ENCODE measurements around the gene CCT2.
"Not testable (repeated sequence)": the region's sequence is repeated elsewhere in the genome, so short reads cannot be mapped to it uniquely, and the experiment has no call there.

The CCT2 gene

DNA sequence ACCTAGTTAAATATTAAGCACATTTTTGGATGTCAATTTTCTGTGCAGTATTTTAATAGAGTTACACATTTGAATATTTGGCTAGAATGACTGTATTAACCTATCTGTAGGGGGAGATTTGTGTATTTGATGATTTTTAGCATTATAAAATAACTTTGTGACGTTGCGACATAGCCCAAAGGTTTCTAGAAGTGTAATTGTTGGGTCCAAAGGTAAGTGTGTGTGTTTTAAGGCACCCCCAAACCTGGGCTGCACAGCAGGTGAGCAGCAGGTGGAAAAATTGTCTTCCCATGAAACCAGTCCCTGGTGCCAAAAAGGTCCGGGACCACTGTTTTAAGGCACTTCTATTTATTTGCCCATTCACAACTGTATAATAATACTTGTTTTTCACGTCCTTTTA lies 3.3 kb downstream of the CCT2 start:
- DNase-seq (ENCODE audit: low spot score): no peak

DNA sequence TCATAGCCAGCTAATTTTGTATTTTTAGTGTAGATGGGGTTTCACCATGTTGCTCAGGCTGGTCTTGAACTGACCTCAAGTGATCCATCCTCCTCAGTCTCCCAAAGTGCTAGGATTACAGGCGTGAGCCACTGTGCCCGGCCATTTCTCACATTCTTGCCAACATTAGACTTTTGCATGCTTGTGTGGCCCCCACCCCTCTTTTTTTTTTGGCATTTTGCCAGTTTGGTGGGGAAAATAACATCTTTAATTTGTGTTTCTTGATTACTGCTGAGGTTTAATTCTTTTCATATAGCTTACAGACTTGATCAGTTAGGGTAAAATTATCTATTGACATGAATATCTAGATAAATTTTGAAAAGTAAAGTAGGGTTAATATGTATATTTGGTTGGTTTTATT lies 3.8 kb downstream of the CCT2 start:
- no peak for DNase-seq (ENCODE audit: low spot score)

DNA sequence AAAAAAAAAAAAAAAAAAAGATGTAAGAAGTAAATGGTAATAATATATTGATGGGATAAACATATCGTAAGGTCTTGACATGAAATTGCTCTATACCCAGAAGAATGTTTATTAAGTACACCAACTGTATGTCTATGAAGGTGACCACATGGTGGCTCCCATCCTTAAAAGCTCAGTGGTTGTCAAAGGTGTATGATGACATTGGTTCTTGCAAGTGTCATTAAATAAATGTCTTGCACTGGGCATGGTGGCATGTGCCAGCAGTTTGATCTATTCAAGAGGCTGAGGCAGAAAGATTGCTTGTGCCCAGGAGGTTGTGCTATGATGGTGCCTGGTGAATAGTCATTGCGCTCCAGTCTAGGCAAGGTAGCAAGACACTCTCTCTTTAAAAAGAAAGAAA lies 10.4 kb downstream of the CCT2 start:
- DNase-seq (ENCODE audit: low spot score): no peak

DNA sequence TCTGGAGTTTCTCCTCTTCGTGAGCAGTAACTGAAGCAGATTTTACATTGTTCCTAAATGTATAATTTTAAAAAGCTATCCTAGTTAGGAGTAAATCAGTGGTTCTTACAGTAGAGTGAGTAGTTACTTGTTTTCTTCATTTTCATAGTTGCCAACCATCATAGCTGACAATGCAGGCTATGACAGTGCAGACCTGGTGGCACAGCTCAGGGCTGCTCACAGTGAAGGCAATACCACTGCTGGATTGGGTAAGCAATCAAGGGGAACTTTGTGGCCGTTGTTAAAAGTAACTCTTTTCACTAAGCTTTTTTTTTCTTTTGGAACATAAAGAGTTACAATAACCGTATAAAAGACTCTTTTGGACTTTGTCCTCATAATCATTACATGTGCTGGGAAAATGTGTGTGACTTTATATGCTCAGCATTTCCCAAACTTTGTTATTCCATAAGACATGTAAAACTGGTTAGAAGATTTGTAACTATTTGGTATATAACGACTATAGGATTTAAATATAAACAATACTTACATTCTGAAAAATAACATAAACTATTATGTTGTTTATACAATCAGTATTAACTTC lies 13.0 kb downstream of the CCT2 start:
- DNase-seq (ENCODE audit: low spot score): no peak

DNA sequence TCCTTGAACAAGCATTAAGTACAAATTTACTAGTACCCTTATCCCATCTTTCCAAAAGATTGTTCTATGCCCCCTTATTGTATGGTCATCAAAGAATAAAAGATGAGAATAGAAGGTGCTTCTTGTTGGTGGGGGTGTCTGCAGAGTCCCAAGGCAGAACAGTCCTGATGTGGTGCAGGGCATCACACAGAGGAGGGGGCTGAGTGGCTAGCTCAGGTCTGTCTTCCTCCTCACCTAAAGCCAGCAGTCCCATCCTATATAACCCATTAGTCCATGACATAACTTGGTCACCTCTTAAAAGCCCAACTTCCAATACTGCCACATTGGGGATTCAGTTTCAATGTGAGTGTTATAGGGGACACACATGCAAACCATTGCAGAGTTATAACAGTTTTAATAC lies 15.5 kb downstream of the CCT2 start:
- DNase-seq (ENCODE audit: low spot score): no peak

DNA sequence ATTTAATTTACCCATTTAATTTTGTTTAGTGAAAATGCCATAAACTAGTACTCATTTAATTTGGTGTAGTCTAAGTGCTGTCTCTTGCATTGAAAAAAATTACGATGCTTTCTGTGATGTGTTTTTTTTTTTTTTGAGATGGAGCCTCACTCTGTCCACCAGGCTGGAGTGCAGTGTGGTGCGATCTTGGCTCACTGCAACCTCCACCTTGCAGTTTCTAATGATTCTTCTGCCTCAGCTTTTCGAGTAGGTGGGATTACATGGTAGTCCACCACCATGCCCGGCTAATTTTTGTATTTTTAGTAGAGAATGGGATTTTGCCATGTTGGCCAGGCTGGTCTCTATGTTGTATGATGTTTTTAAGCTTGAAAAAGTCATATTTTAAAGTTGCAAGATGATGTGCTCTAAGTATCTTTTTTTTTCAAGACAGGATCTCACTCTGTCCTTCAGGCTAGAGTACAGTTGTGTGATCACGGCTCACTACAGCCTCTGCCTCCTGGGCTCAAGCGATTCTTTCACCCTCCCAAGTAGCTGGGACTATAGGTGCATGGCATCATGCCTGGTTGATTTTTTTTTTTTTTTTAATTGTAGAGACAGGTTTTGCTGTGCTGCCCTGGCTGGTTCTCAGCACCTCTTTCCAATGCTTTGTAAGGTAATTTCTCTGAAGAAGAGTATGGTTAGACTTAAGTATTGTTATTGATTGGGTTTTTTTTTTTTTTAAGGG lies 16.9 kb downstream of the CCT2 start:
- no peak for DNase-seq (ENCODE audit: low spot score)

DNA sequence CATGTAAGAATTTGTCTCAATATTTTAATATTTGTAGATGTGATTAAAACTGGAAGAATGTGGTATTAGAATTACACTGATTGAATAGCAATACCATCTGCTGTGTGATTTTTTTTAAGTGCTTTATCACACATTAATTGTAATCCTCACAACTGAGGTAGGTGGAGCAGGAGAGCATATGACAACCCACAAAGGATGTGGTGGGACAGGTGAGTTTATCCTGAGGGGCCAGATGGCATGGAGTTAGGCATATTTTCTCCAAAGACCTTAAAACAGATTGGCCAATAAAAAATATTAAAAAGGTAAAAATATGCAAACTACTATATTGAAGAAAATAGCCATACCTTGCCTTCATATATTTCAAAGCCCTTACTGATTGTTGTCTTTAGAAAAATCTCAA lies 17.7 kb downstream of the CCT2 start:
- DNase-seq (ENCODE audit: low spot score): no peak

DNA sequence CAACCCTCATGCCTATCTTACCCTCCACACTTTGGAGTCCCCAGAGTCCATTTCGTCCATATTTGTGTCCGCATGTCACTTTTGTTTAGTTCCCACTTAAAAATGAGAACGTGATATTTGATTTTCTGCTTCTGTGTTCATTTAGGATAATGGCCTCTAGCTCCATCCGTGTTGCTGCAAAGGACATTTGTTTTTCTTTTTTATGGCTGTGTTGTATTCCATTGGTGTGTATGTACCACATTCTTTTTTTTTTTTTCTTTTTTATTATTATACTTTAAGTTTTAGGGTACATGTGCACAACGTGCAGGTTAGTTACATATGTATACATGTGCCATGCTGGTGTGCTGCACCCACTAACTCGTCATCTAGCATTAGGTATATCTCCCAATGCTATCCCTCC lies 18.3 kb downstream of the CCT2 start:
- DNase-seq (ENCODE audit: low spot score): not testable (repeated sequence)

DNA sequence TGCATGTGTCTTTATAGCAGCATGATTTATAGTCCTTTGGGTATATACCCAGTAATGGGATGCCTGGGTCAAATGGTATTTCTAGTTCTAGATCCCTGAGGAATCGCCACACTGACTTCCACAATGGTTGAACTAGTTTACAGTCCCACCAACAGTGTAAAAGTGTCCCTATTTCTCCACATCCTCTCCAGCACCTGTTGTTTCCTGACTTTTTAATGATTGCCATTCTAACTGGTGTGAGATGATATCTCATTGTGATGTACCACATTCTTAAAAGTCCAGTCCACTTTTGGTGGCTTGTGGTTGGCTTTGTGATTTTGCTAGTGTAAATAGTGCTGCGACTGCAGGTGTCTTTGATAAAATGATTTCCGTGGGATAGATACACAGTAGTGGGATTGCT lies 19.0 kb downstream of the CCT2 start:
- not testable (repeated sequence) for DNase-seq (ENCODE audit: low spot score)

DNA sequence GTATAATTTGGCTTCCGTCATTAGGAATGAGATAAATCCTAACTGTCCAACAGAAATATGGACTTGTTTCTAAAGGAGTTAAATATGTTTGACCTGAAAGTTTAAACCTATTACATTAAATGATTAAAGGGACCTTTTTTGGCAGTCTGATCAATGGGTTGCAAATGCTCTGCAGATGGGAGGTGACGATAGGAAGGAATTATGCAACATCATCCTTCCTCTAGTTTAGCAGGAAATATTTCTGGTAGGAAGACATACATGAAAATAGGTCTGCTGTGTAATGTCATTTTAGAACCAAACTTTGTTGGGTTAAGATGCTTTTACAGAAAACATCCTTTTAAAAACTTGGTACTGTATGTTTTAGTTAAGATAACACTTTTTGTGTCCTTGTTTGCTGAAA lies 22.9 kb downstream of the CCT2 start:
- no peak for DNase-seq (ENCODE audit: low spot score)

DNA sequence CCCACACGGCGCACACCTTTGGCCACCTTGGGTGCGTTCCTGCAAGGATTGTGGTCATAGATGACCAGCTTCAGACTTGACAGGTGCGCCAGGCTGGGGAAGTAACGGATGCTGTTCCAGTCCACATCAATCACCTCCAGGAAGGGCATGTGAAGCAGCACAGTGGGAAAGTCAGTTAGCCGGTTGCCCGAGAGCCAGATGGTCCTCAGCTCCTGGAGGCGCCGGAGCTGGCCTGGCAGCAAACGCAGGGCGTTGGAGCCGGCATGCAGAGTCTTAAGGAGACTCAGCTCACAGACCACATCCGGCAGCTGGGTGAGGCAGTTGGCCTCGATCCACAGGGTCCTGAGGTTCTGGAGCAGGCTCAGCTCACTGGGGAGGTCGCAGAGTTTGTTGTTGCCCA lies 24.9 kb downstream of the CCT2 start:
- DNase-seq (ENCODE audit: low spot score): no peak

DNA sequence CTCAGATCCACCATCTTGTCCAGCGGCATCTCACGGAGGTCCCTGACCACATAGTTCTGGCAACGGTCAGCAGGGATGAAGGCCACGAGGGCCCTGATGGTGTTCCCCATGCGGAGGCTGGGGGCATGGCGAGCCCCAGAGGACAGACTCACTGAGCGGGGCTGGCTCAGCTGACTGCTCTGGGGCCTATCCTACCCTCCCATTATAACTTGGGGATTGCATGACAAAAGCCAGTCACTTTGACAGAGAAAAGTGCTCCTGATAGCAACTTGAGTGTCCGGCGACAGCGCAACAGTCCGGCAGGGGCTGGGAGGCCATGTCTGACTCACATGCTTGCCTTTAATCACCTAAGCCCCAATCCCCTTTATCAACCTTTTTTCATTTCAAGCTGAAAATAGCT lies 25.5 kb downstream of the CCT2 start, which contains the start of gene LRRC10:
Gene LRRC10, minus strand, starts transcription at position 179 of the 400 bp plus-strand sequence. Its CDS starts 69 bp downstream, at position 110.
- DNase-seq (ENCODE audit: low spot score): no peak

DNA sequence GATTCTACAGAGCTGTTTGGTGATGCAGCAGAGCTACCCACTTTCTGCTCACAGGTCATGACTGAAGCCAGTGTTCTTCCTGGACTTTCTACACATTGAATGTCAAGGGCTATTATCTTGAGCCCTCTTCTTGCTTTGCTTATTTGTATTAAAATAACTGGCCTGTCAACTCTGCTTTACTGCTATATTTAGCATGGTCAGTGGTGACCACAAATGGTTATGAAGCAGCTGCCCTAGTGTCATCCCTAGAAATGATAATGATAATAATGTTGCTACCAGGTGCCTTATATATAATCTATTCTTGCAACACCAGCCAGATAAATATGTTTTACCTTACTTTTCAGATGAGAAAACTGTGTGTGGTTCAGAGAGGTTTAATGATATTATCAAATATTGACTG lies 28.1 kb downstream of the CCT2 start:
- DNase-seq (ENCODE audit: low spot score): no peak

DNA sequence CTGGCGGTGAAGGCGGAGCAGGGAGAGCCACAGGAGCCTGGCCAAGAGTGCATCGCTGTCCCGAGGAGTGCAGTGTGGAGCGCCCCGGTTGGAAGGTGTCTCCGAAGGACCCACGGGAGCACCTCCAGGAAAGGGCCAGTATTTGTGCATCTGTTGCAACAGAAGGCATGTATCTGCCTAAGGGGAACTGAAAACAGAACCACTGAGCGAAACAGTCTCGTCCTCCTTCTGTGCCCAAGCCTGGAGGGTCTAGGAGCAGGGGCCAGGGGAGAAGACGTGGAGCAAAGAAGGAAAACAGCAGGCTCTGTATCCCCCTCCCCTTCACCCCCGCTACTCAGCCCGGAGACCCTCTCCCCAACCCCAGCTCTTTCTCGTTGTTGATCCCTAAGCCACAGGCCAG lies 30.8 kb downstream of the CCT2 start:
- no peak for DNase-seq (ENCODE audit: low spot score)

DNA sequence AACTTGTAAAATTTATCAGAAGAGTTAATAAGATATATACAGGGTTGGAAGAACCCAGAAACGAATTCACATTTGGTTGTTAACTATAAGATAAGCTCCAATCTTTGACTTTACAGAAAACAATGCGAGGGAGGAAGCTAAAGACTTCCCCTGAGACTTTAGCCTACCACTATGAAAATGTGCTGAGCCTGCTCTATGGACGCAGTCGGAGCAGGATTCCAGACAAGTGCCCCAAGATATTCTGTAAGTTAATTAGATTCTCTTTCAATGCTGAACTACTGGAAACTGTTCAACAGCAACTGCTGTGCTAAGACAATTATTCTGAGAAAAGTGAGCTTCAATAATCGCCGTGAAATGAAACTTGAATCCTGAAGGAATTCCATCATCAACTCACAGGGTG lies 33.8 kb downstream of the CCT2 start:
- DNase-seq (ENCODE audit: low spot score): no peak

DNA sequence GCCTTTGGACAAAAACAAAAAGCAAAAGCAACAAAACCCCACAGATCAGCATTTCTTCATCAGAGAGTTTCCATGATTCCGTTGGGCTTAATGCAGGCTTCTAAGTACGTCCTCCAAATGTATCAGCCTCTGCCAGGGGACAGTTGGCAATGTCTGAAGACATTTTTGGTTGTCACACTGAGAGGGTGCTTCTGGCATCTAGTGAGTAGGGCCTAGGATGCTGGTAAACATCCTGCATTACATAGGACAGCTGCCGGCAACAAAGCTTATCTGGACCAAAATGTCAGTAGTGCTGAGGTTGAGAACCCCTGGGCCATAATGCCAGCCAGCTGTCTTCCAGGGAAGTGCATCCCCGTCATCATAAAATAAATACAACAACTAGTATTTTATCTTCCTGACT lies 34.8 kb downstream of the CCT2 start:
- no peak for DNase-seq (ENCODE audit: low spot score)

DNA sequence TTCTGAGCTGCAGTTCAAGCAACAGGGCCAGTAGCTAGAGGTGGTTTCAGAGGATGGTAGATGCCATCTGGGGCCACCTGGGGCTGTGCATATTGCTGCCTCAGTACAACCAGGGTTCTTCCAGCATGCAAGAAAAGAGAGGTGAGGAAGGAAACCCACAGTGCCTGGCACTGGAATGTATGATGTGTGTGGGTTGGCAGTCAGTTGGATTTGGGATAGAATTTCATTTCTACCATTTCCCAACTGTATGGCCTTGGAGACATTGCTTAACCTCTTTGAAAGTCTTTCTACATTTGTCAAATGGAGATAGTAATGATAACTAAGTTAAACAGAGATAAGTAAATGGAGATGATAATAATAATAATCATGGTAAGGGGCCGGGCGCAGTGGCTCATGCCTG lies 35.7 kb downstream of the CCT2 start:
- no peak for DNase-seq (ENCODE audit: low spot score)

DNA sequence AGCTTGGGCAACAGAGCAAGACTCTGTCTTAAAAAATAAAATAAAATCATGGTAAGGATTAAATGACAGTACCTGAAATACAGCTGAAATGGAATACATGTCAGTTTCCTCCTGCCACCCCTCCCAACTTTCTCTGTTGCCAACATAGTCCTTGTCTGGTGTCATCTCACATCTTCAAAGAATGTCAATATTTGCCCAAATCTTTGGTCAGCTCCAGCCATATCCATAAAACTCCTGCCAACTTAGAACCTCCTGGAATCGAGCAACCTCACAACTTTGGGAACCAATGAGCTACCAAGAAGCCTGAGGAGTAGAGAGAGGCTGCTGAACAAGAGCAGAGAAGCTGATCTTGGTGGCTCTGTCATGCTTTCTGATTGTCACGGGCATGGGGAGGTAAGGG lies 36.3 kb downstream of the CCT2 start:
- DNase-seq (ENCODE audit: low spot score): no peak

DNA sequence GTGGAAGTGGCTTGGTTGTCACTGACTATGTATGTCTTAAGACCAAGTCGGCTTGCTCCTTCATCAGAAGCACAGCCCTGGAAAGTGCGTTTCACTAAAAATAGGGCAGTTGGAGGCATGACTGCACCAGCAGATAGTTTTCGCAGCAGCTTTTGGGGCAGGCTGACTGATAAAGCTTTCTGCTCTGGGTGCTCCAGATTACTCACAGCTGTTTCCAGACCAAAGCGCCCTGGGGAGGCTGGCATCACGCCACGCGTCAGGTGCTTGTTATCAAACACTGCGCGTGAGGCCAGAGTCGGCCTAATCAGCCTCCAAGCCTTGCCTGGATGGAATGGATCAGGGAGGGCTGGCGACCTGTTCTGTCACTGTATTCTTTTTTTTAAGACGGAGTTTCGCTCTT lies 38.7 kb downstream of the CCT2 start:
- DNase-seq (ENCODE audit: low spot score): no peak

DNA sequence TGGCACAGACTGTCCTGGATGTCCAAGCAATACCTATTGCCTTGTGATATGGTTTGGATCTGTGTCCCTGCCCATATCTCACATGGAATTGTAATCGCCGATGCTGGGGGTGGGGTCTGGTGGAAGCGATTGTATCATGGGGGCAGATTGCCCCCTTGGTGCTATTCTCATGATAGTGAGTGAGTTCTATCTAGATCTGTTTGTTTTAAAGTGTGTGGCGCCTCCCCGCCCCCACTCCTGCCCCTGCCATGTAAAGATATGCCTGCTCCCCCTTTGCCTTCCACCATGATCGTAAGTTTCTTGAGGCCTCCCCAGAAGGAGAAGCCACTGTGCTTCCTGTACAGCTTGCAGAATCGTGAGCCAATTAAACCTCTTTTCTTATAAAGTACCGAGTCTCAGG lies 42.2 kb downstream of the CCT2 start:
- DNase-seq (ENCODE audit: low spot score): no peak

DNA sequence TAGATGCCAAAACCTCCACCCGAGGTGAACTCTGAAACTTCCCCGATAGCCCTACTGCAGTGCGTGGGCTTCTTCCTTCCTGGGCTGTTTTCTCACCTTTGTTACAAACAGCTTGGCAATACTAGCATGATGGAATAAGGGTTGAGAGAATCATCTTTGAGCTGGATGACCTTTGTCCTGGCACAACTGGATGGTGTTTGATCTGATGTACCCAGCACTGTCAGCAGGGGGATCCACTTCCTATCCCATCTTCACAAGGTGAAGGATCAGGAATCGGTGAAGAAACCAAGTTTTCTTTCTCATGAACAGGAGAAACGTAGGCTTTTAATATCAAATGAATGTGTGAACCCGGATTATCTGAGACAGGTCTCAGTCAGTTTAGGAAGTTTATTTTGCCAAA lies 44.9 kb downstream of the CCT2 start:
- no peak for DNase-seq (ENCODE audit: low spot score)

DNA sequence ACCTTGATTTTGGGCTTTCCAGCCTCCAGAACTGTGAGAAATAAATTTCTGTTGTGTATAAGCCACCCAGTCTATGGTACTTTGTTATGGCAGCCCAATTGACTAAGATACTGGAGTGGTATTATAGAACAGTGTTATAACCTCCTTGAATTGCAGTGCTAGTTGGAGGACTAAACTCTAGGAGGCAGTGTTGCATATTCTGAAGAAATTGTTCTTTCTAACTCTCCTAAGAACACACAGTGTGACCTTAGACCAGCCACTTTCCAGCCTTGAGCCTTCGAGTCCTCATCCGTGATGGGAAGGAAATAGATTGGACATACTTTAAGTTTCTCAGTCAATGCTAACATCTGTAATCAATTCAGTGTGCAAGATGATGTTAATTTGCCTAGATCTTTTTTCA lies 47.8 kb downstream of the CCT2 start:
- DNase-seq (ENCODE audit: low spot score): no peak

DNA sequence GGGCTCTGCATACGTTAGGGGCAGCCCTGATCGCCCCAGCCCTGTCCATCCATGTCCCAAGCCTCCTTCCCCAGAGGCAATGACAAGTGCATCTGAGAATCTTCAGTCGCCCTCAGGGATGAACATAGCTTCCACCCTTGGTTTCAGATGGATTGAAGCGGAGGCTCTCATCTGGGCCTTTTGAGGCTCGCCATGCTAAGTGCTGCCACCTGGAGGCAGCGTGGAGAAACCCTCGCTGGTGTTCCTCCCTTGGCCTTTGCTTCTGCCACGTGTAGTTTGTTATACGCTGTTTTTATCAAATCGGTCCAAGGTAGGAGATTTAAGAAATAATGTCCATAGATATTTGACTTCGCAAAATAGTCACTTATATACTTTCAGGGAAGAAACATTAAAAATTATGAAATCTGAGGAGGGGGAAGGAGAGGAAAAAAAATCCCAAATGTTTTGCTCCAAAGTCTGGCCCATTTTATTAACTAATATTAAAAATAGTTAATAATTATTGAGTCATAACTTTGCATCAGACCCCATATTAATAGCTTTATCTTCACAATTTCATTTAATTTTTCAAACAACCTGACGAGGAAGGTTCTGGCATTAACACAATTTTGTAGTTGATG lies 54.2 kb downstream of the CCT2 start:
- DNase-seq (ENCODE audit: low spot score): peak; percentile 79

Measured in SK-N-DZ (cell line).